SH-SY5Y (cell line): ENCODE measurements around the gene REXO1.

Experiments
- GATA2 ChIP-seq: IDR thresholded peaks from 2 replicates; pipeline ENCODE4 v1.6.1; 2011; ENCODE audit warnings: mild to moderate bottlenecking, low read depth, low read length
- GATA3 ChIP-seq: IDR thresholded peaks from 2 replicates; pipeline ENCODE4 v1.6.1; 2011; ENCODE audit warnings: low read depth, mild to moderate bottlenecking, low read length, moderate library complexity

GRCh38 chr19:1836458-1837221 lies 11.6 kb downstream of the REXO1 start:
- peak; percentile 74 for TF ChIP-seq GATA2
- TF ChIP-seq GATA3, result no peak
